Keratinocyte (primary cell): ENCODE measurements around the gene FANK1.

Source experiments
- EZH2 ChIP-seq: IDR thresholded peaks from one replicate; pipeline ENCODE4 v1.6.1; 2012; ENCODE audit warnings: inconsistent platforms, mild to moderate bottlenecking, low read length, moderate library complexity
- TF ChIP-seq, protein P1 (sequence below), 3 experiments: IDR thresholded peaks in 1 of 3; conservative IDR thresholded peaks in 1 of 3; optimal IDR thresholded peaks in 1 of 3; 2 replicates in 2 of 3; 3 replicates in 1 of 3; pipeline versions ENCODE3 to v1.5.1; 2011; ENCODE audit warnings: low read length in 3 of 3, mild to moderate bottlenecking in 3 of 3, moderate library complexity in 2 of 3, control low read depth in 1 of 3, inconsistent platforms in 1 of 3; ENCODE audit not compliant: insufficient read depth in 2 of 3; ENCODE audit errors: extremely low read depth in 1 of 3

- TF ChIP-seq, protein P1, sequence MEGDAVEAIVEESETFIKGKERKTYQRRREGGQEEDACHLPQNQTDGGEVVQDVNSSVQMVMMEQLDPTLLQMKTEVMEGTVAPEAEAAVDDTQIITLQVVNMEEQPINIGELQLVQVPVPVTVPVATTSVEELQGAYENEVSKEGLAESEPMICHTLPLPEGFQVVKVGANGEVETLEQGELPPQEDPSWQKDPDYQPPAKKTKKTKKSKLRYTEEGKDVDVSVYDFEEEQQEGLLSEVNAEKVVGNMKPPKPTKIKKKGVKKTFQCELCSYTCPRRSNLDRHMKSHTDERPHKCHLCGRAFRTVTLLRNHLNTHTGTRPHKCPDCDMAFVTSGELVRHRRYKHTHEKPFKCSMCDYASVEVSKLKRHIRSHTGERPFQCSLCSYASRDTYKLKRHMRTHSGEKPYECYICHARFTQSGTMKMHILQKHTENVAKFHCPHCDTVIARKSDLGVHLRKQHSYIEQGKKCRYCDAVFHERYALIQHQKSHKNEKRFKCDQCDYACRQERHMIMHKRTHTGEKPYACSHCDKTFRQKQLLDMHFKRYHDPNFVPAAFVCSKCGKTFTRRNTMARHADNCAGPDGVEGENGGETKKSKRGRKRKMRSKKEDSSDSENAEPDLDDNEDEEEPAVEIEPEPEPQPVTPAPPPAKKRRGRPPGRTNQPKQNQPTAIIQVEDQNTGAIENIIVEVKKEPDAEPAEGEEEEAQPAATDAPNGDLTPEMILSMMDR (optimal IDR thresholded peaks at IDR 0.05 in 1 of 3, IDR thresholded peaks at IDR 0.05 in 1 of 3, conservative IDR thresholded peaks at IDR 0.05 in 1 of 3; ENCODE audit: extremely low read depth in 1 of 3, insufficient read depth in 2 of 3, low read length in 3 of 3): no peak
- no peak for TF ChIP-seq EZH2
Observed at GRCh38 chr10:126012485-126012884, 116.1 kb downstream of the FANK1 start.
